ENCODE results near the gene HSPA6.
"Not testable (repeated sequence)": the region's sequence is repeated elsewhere in the genome, so short reads cannot be mapped to it uniquely, and the experiment has no call there.

The HSPA6 gene

DNA sequence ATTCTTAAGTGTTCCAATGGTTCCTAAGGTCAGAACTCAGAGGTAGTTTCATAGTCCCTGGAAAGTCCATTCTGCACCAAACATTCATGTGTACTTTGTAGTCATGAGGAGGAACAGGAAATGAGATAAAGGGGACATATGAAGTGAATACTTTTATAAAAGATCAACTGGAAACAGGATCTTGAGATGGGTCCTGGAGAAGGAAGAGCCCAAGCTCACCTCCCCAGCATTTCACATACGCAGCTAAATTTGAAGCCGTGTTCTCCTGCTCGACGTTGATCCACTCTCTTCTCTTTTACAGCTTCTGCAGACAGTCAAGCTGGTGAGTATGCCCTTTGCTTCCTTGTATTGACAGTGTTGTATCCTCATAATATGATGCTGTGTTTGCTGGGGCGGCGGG lies 18.7 kb upstream of the HSPA6 start:
- DNase-seq = no peak

DNA sequence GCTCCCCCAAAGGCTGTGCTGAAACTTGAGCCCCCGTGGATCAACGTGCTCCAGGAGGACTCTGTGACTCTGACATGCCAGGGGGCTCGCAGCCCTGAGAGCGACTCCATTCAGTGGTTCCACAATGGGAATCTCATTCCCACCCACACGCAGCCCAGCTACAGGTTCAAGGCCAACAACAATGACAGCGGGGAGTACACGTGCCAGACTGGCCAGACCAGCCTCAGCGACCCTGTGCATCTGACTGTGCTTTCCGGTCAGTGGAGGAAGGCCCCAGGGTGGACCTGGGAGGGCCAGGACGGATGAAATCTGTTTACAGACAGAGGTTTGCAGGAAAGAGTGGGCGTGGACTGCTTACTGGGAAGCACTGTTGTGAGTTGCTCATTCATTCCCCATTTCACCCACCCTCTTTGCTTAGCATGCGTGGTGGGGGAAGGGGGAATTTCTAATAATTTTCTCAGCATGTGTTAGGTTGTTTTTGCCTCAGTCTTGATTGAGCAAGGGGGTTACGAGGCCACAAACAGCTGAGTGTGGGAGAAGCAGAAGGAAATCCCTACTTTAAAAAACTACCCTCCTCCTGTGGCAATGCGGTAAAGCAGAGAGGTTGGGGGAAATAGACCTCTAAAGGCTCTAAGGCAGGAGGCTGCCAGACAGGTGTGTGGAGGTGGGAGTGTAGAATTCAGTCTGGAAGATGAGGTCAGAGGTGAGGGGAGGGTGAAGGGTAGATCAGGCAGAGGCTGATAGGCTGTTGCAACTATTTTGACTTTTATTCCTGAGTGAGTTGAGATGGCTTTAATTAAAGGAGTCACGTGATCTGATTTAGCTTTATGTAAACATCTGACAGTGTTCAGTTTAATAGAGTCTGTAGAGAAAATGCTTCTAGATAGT lies 17.8 kb upstream of the HSPA6 start:
- DNase-seq = no peak

DNA sequence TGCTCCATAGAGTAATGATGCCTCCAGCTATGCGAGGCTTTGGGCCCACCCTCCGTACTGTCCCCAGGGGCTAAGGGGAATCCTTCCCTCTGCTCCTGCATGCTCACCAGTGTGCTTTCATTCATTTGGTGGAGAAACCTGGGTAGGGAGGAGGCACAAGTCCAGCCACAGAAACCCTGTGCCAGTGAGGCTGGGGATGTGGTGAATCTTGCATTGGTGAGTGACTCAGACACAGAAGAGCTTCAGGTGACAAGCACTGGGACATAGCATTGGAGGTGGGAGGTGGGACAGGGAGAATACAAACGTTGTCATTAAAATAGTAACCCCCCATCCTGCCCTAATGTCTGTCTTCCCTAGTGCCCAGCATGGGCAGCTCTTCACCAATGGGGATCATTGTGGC lies 13.9 kb upstream of the HSPA6 start:
- DNase-seq = no peak

- DNase-seq = no peak
These were observed 13.2 kb upstream of the HSPA6 start for GRCh38 chr1:161511018-161511755.

DNA sequence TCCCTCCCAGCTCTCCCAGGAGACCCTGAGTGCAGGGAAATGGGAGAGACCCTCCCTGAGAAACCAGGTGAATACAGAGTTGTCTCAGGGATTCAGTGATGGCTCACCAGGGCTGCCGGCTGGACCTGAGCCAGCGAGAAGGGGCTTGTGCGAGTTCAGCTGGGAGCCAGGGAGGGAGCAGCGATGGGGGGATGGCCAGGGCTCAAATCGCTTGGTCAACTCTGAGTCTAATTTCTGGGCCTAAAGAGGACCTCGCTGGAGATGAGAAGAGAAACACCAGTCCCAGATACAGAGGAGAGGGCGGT lies 12.6 kb upstream of the HSPA6 start:
- no peak for DNase-seq

DNA sequence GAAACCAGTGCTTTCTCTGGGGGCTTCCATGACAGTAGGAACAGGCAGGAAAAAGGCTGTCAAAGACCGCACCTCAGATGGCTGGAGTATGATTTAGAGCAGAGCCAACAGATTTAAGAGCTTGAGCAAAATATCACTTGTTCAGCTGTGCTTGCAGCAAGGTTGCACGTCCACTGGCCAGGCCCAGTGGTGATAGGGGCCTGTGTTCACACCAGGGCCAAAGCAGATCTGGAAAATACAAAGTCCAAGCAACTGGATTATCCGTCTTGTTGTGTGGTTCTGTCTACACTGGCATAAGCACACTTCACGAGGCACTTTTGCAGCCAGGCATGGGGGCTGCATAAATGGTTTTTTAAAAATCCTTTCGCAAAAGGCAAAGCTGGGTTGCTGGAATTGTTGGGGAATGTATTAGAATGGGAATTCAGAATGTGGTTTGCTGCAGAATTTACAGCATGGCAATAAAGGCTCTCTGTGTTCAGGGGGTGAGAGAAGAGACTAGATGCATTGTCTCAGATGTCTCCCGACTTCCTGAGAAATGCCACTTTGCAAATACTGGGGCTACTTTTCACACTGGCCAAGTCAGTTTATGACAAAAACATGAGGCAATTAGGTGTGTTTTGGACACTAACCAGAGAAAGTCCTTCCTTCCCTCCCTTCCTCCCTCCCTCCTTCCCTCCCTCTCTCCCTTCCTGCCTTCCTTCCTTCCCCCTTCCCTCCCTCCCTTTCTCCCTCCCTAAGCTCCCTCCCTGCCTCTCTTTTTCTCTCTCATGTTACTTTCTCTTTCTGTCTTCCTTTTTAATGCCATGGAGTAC lies 11.5 kb upstream of the HSPA6 start:
- not testable (repeated sequence) for DNase-seq

DNA sequence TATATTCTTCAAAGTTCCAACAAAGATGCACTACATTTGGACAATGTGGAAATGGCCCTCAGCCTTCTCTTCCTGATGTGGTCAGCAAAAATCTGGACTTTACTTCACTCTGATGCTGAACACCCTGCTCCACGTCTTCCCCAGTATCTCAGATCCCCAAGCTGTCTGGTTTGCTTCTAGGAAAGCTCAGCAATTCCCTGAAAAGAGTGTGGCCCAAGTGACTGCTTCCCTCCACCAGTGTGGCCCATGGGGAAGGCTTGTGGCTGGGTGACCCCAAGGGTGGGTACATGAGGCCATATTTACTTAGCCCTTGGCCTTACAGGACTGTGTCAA lies 10.9 kb upstream of the HSPA6 start:
- not testable (repeated sequence) for DNase-seq

- DNase-seq = not testable (repeated sequence)
These were observed 10.4 kb upstream of the HSPA6 start for GRCh38 chr1:161513953-161514352.

- DNase-seq = not testable (repeated sequence)
These were observed 1.1 kb upstream of the HSPA6 start for GRCh38 chr1:161523041-161523816.

DNA sequence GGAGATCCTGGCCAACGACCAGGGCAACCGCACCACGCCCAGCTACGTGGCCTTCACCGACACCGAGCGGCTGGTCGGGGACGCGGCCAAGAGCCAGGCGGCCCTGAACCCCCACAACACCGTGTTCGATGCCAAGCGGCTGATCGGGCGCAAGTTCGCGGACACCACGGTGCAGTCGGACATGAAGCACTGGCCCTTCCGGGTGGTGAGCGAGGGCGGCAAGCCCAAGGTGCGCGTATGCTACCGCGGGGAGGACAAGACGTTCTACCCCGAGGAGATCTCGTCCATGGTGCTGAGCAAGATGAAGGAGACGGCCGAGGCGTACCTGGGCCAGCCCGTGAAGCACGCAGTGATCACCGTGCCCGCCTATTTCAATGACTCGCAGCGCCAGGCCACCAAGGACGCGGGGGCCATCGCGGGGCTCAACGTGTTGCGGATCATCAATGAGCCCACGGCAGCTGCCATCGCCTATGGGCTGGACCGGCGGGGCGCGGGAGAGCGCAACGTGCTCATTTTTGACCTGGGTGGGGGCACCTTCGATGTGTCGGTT lies 477 bp downstream of the HSPA6 start:
- DNase-seq = peak; percentile 45 to 53

- DNase-seq = not testable (repeated sequence)
These were observed 981 bp downstream of the HSPA6 start for GRCh38 chr1:161525321-161525720.

- DNase-seq = not testable (repeated sequence)
These were observed 1.6 kb downstream of the HSPA6 start for GRCh38 chr1:161525918-161526317.

DNA sequence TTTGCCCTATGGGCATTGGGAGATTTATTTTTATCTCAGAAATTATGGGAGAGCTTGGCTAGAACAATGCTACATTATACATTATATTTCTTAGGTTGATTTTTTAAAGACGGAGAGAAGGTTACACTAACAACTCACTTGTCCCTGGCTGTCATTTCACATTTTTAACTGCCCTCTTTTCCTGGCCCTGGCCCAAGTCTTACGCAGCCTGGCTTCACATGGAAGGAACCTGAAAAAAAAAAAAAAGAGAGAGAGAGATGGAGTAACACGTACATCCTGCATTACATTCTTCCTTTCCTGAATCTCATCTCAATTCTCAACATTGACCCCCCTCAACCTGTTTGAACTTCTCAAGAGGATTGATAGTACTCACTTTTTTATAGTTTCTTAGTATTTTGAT lies 4.2 kb downstream of the HSPA6 start:
- DNase-seq = not testable (repeated sequence)

GRCh38 chr1:161529463-161530104 lies 5.2 kb downstream of the HSPA6 start:
- DNase-seq = not testable (repeated sequence)

GRCh38 chr1:161530158-161530557 lies 5.8 kb downstream of the HSPA6 start:
- peak; percentile 82 to 84 for DNase-seq

- peak; percentile 96 to 97 for DNase-seq
These were observed 6.6 kb downstream of the HSPA6 start for GRCh38 chr1:161530671-161531641.

- no peak for DNase-seq
These were observed 7.8 kb downstream of the HSPA6 start for GRCh38 chr1:161531986-161532643.

GRCh38 chr1:161532644-161533567 lies 8.6 kb downstream of the HSPA6 start:
- not testable (repeated sequence) for DNase-seq

Measured in activated T-cell treated with anti-CD3 and anti-CD28 coated beads, Interleukin-2, amount 50 U/mL, for 48 hours (primary cell).